ENCODE results near the gene CHN1.

Gene CHN1

DNA sequence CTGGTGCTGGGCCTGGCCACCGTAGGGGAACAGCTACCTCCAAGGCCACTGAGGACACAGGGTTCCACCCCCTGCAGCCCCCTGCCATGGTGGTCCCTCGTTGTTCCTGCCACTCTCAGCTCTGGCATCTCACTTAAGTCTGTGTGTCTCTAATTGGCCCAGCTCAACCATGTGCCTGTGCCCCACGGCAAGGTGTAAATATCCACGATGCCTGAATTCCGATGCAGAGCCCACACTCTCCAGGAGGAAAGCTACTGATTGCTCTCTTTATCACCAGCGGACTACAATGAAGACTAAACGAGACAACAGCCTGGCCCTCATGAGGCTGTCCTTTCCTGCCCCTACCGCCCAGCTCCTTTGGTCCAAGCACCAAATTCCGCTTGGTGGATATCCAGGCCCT lies 223.9 kb downstream of the CHN1 start:
- no peak for DNase-seq

GRCh38 chr2:174780856-174781255 lies 224.3 kb downstream of the CHN1 start:
- no peak for DNase-seq

DNA sequence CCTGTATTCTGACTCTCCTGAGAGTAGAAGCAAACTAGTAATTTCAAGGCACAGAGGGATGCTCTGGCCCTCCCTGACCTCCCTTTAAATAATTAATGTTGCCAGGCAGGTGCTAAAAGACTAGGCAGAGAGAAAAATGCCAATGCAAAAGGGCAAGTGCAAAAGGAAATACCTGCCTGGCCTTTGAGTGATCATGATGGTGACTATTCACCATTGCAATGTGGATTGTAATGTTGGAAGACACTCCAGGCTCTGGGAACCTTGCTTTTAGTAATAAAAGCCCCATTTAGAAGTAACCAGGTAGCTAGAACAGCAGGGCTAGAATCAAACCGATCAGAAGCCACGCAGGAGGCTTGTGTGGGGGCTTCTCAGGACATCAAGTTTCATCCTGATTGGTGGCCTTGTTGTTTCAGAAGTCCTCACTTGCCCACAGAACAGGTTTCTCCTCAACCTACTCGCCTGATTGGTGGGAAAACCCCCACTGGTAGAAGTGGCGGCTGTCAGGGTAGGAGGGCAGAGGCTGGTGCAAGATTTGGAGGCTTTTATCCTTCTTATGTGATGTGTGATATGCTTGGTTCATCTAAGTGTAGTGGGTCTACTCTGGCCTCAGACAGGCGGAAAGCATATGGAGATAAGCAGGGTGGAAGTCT lies 224.9 kb downstream of the CHN1 start:
- DNase-seq, result no peak

DNA sequence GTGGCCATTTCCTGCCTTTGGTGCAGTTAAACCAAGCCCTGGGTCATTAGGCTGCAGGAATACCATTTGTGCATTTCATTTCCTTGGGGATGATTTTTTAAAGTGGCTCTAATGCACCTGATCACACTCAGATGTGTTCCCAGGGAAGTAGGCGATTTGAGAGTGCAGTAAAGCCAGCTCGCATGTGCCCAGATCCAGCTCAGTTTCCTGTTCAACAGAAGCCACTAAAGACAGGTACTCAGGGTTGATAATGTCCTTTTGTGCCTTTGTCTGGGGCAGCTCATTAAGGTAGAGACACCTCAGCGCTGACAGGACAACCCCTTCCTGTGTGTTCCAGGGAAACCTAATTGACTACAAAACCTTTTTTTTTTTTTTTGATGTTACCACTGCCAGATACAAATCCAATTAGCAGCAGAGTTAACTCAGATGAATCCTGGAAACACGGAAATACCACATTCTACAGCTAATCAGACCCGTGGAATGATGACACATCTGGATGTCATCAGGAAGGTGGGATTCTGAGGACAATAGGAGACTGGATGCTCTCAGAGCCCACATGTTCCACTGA lies 225.7 kb downstream of the CHN1 start:
- DNase-seq, result no peak

GRCh38 chr2:174778085-174778981 lies 226.8 kb downstream of the CHN1 start:
- DNase-seq, result peak; percentile 77

DNA sequence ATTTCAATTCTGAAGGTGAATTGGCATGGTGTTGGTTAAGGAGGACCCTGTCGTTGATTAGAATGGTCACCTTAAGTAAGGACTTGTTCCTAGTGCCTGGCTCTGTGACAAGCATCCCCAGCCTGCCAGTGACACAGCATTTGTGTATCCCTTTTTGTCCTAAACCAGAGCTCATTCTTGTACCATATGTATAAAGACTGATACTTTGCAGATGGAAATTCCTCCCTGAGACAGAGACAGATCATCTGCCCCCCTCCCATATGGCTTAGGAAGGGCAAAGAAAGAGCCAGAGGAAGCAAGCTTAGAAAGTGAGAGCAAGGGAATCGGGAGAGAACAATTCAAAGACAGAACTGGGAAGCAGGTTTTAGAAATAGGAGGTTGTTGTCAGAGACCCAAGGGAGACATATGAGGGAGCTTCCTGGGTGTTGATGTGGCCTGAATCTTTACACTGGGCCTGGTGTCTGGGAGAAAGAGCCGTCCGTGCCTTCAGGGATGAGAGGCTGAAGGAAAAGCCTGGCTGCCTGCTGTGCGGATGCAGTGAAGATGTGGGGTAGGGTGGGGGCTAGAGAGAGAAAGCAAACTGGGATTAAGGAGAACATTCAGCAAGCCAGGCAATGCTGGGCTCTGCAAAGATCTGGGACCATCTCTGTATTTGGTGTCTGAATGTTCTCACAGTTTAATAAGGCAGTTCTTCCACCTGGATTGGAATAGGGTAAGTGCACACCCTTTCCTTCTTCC lies 227.7 kb downstream of the CHN1 start:
- DNase-seq, result no peak

GRCh38 chr2:174776675-174777074 lies 228.5 kb downstream of the CHN1 start:
- DNase-seq, result no peak

DNA sequence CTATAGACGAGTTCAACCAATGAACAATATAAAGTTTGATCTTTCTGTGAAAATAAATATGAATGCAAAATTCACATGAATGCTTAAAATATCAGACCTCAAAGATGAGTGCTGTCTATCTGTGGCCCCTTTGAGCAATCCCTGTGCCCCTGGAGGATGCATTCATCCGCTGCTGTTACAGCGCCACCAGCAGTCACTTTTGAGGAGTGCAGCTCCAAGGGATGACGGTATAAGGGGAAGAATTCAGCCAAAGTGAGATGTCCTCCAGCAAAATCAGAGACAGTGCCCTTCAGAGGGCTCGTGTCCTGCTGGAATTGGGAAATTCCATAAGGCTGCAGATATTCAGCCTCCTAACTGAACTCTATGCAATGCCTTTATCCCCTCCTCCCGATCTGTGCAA lies 229.0 kb downstream of the CHN1 start:
- no peak for DNase-seq

DNA sequence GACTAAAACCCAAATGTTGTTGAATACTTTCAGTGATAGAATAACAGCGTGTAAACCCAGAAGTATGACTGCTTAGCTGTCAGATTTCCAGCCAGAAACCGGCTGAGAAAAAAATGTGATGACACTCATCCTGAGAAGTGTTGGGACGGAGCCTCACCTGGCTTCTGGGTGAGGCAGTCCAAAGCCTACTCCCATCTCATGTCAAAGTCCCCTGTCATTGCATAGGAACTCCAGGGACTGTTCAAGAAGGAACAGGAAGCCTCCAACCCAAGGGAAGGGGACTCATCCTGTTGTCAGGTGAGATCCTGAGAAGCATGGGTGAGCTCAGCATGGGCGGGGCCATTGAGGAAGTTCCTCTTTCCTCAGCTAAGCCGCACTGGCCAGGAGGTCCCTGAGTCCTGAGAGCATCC lies 229.6 kb downstream of the CHN1 start:
- no peak for DNase-seq

- DNase-seq, result no peak
Observed at GRCh38 chr2:174774886-174775285, 230.3 kb downstream of the CHN1 start.

GRCh38 chr2:174773215-174773614 lies 232.0 kb downstream of the CHN1 start:
- DNase-seq, result no peak

DNA sequence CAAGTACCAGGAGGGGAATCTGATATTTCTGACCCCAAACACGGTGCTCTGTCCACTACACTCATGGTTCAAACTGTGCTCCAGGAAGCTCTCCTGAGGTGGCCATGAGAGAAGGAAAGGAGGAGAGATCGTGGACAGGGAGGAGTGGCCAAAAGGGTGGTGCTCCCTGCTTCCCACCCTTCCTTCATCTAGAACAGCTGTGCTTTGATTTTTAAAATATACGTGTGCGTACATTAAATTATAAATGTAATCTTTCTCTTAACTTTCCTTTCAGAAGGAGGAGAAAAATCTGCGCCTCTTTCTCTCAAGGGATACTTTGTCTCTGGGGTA lies 232.7 kb downstream of the CHN1 start:
- no peak for DNase-seq

GRCh38 chr2:174771631-174772471 lies 233.3 kb downstream of the CHN1 start:
- peak; percentile 46 for DNase-seq

DNA sequence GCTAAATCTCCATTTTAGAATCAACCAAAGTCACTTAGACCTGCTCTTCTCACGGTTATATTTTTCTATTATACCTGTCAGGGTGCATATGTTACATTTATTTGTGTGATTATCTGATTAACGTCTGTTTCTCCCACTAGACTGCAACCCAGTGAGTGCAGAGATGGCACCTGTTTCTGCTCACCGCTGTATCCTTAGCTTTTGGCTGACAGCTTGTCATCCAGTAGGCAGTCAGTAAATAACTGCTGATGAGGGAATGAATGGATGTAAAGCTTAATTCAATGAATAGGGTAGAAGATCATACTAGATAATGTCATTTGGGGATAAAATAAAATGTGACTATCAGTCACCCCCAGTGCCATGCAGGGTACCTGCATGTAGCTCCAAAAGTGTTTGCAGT lies 234.0 kb downstream of the CHN1 start:
- DNase-seq, result no peak

GRCh38 chr2:174768557-174768956 lies 236.6 kb downstream of the CHN1 start:
- DNase-seq, result no peak

DNA sequence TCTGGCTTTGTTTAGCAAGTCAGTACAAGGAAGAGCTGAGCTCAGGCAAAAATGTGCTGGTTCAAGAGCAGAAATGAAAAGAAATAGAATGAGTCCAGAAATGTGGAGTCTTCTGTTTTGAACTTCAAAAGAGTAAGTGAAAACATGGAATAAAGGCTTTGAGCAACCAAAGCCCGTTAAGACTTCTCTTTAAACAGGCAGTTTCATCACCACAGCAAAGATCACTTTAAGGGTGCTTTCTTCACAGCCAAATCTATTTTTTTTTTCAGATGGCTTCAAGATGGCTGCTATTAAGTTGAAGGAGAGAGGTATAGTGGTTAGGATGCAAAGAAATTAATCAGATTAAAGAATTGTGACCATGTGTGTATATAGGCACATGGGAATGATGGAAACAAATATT lies 238.9 kb downstream of the CHN1 start:
- DNase-seq, result no peak

- DNase-seq, result no peak
Observed at GRCh38 chr2:174765576-174765975, 239.6 kb downstream of the CHN1 start.

GRCh38 chr2:174764280-174765255 lies 240.6 kb downstream of the CHN1 start, which contains the start of gene CHRNA1:
Gene CHRNA1 (minus strand): TSS chr2:174764472. CDS start chr2:174764394, 78 bp downstream.
- DNase-seq, result no peak

- no peak for DNase-seq
Observed at GRCh38 chr2:174763780-174764179, 241.4 kb downstream of the CHN1 start.

DNA sequence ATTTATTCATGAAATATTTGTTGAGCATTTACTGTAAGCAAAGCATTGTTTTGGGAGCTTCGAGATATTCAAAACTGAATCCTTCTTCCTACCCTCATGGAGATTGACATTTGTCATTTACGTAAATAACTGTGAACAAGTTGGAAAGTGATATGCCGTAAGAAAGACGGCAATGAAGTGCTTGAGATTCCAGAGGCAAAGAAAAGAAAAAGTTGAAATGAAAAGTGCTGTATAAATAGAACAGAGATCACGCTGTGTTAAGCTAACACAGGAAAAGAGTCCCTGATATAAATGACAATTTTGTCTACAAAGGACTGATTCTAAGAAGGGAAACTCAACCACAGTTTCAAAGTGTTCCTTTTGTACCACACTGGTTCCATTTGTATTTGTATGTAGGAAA lies 242.7 kb downstream of the CHN1 start:
- no peak for DNase-seq

- DNase-seq, result no peak
Observed at GRCh38 chr2:174761837-174762236, 243.3 kb downstream of the CHN1 start.

All from stimulated activated CD4-positive, alpha-beta T cell treated with anti-CD3 and anti-CD28 coated beads, Interleukin-1b, Interleukin-23, amount 100 ng/mL, for 48 hours (primary cell).